ENCODE results near the gene TMEM150B.

GRCh38 chr19:55352549-55353145, 27.5 kb upstream of the TMEM150B start:
- TF ChIP-seq PBX3 (IDR thresholded peaks at IDR 0.05) (no peak), POLR2A (IDR thresholded peaks at IDR 0.05; ENCODE audit: low read length) (no peak), EP300 (IDR thresholded peaks at IDR 0.05) (no peak), CTCF (IDR thresholded peaks at IDR 0.05) (no peak), HMGXB4 (CRISPR knock-in tag; IDR thresholded peaks at IDR 0.05; ENCODE audit: borderline replicate concordance) (no peak), RNF2 (IDR thresholded peaks at IDR 0.05; ENCODE audit: borderline replicate concordance, low read depth) (no peak), MYC (IDR thresholded peaks at IDR 0.05; ENCODE audit: borderline replicate concordance, low read length) (no peak), E2F6 (IDR thresholded peaks at IDR 0.05; ENCODE audit: borderline replicate concordance, low read depth) (no peak)

All from A549 (cell line).